SU-DHL-6 (cell line): ENCODE data around the gene STC2.

Source experiments
- H2AFZ ChIP-seq: fragments of 200-600 bp; sonication (generic); 2 replicates; pipeline ENCODE4 v1.6.1; 2014; ENCODE audit warnings: low read depth, mild to moderate bottlenecking, moderate library complexity, mixed read lengths, antibody characterized with exemption, low read length; ENCODE audit not compliant: severe bottlenecking
- H3F3A ChIP-seq: fragments of 200-600 bp; shearing (Covaris generic); 2 replicates; pipeline ENCODE4 v1.6.0; 2016; ENCODE audit warnings: antibody characterized with exemption, mild to moderate bottlenecking; ENCODE audit not compliant: insufficient read depth
- H3K27ac ChIP-seq: fragments of 200-600 bp; sonication (generic); 2 replicates; pipeline ENCODE4 v1.5.1; 2016; ENCODE audit warnings: low read depth, mild to moderate bottlenecking, low read length, moderate library complexity, mixed read lengths
- H3K27me3 ChIP-seq: fragments of 200-600 bp; sonication (generic), shearing (Covaris generic); 2 replicates; pipeline ENCODE4 v1.6.0; 2014; ENCODE audit warnings: mild to moderate bottlenecking, low read length
- H3K36me3 ChIP-seq: fragments of 200-600 bp; sonication (generic); 2 replicates; pipeline ENCODE4 v1.6.1; 2014; ENCODE audit warnings: mild to moderate bottlenecking, low read length, mixed read lengths
- H3K4me2 ChIP-seq: fragments of 300-600, 200-600 bp; shearing (Covaris generic), sonication (generic); 2 replicates; pipeline ENCODE4 v1.6.0; 2014; ENCODE audit warnings: low read length, low read depth, mild to moderate bottlenecking; ENCODE audit not compliant: poor library complexity, severe bottlenecking
- H3K4me3 ChIP-seq: fragments of 200-600 bp; sonication (generic); 2 replicates; pipeline ENCODE4 v1.5.1; 2014; ENCODE audit warnings: antibody characterized with exemption, low read length, mild to moderate bottlenecking, mixed read lengths; ENCODE audit not compliant: insufficient read depth, poor library complexity, severe bottlenecking
- H3K79me2 ChIP-seq: fragments of 200-600 bp; sonication (generic); 2 replicates; pipeline ENCODE4 v1.6.1; 2014; ENCODE audit warnings: mild to moderate bottlenecking, low read length, moderate library complexity; ENCODE audit not compliant: insufficient read depth
- H3K9ac ChIP-seq: fragments of 200-600 bp; sonication (generic); 2 replicates; pipeline ENCODE4 v1.7.0; 2014; ENCODE audit warnings: mild to moderate bottlenecking, low read length
- H3K9me2 ChIP-seq: fragments of 200-600 bp; sonication (generic); replicated peaks from 2 replicates; pipeline ENCODE4 v1.6.1; 2014; ENCODE audit warnings: low read length; ENCODE audit not compliant: insufficient read depth
- H3K9me3 ChIP-seq: fragments of 200-600 bp; sonication (generic); 2 replicates; pipeline ENCODE4 v1.6.1; 2014; ENCODE audit warnings: low read length, mixed read lengths; ENCODE audit not compliant: insufficient read depth
- H4K20me1 ChIP-seq: fragments of 200-600 bp; sonication (generic); 2 replicates; pipeline ENCODE4 v1.6.1; 2014; ENCODE audit warnings: low read depth, mild to moderate bottlenecking, antibody characterized with exemption, low read length, moderate library complexity, mixed read lengths
- CTCF ChIP-seq: fragments of 200-600 bp; sonication (generic); IDR thresholded peaks from one replicate; pipeline ENCODE4 v1.5.1; 2017; ENCODE audit warnings: antibody characterized with exemption, mild to moderate bottlenecking, low read length, moderate library complexity; ENCODE audit not compliant: insufficient read depth, poor library complexity, severe bottlenecking
- EZH2phosphoT487 ChIP-seq: fragments of 200-600 bp; sonication (generic), shearing (Covaris generic); conservative IDR thresholded peaks from 2 replicates; pipeline ENCODE4 v1.6.1; 2018; ENCODE audit warnings: mild to moderate bottlenecking, antibody characterized with exemption, low read length, moderate library complexity, mixed read lengths

Gene STC2

GRCh38 chr5:173328844-173329490 lies 753 bp upstream of the STC2 start:
- Histone ChIP-seq H3K9me2 (no peaks in the 10 kb centered on the region), H3K27ac (no peak overlapping the region), H4K20me1 (no peaks in the 10 kb centered on the region), H3K4me2 (no peak overlapping the region), H3K9me3 (no peaks in the 10 kb centered on the region), H3K4me3 (no peak overlapping the region), H3K9ac (no peak overlapping the region), H2AFZ (no peak overlapping the region), H3K27me3 (no peaks in the 10 kb centered on the region), H3F3A (no peaks in the 10 kb centered on the region), H3K36me3 (no peaks in the 10 kb centered on the region), H3K79me2 (no peaks in the 10 kb centered on the region)
- TF ChIP-seq CTCF (no peak), EZH2phosphoT487 (no peak)

- H3K4me2 ChIP-seq: no peak overlapping the region
- no peak overlapping the region for H3K9ac ChIP-seq
- no peaks in the 10 kb centered on the region for H3K9me2 ChIP-seq
- H4K20me1 ChIP-seq: no peaks in the 10 kb centered on the region
- no peaks in the 10 kb centered on the region for H3K27me3 ChIP-seq
- TF ChIP-seq CTCF (no peak), EZH2phosphoT487 (no peak)
- H3K36me3 ChIP-seq: no peaks in the 10 kb centered on the region
- H3K4me3 ChIP-seq: no peak overlapping the region
- H3F3A ChIP-seq: no peaks in the 10 kb centered on the region
- no peak overlapping the region for H2AFZ ChIP-seq
- no peaks in the 10 kb centered on the region for H3K79me2 ChIP-seq
- H3K9me3 ChIP-seq: no peaks in the 10 kb centered on the region
- H3K27ac ChIP-seq: no peak overlapping the region
These were observed 898 bp downstream of the STC2 start for GRCh38 chr5:173327084-173327947.

- no peaks in the 10 kb centered on the region for H3K36me3 ChIP-seq
- H2AFZ ChIP-seq: no peak overlapping the region
- H3K79me2 ChIP-seq: no peaks in the 10 kb centered on the region
- no peaks in the 10 kb centered on the region for H3K9me3 ChIP-seq
- no peaks in the 10 kb centered on the region for H3K9me2 ChIP-seq
- no peaks in the 10 kb centered on the region for H3K27me3 ChIP-seq
- H3K27ac ChIP-seq: no peak overlapping the region
- H3K4me2 ChIP-seq: no peak overlapping the region
- H3K4me3 ChIP-seq: no peak overlapping the region
- no peaks in the 10 kb centered on the region for H4K20me1 ChIP-seq
- H3K9ac ChIP-seq: no peak overlapping the region
- H3F3A ChIP-seq: no peaks in the 10 kb centered on the region
- no peak for TF ChIP-seq CTCF
- no peak for TF ChIP-seq EZH2phosphoT487
These were observed 1.7 kb downstream of the STC2 start for GRCh38 chr5:173326501-173326960.
